MM.1S (cell line): ENCODE measurements around the gene RERE.

Source experiments
- DNase-seq: peaks from one replicate; pipeline ENCODE4 v3.0.0-alpha.2; 2015
- H2AFZ ChIP-seq: fragments of 300-600 bp; sonication (generic); 2 replicates; pipeline ENCODE4 v1.6.0; 2016; ENCODE audit warnings: antibody characterized with exemption, low read length
- H3F3A ChIP-seq: fragments of 300-600 bp; sonication (generic); 2 replicates; pipeline ENCODE4 v1.6.1; 2016; ENCODE audit warnings: mild to moderate bottlenecking, antibody characterized with exemption, low read length, moderate library complexity, mixed read lengths; ENCODE audit not compliant: insufficient read depth
- H3K27ac ChIP-seq: fragments of 300-600 bp; sonication (generic); 2 replicates; pipeline ENCODE4 v1.5.1; 2016; ENCODE audit warnings: mild to moderate bottlenecking, low read length
- H3K27me3 ChIP-seq: fragments of 300-600 bp; sonication (generic); replicated peaks from 2 replicates; pipeline ENCODE4 v1.6.0; 2016; ENCODE audit warnings: low read length; ENCODE audit not compliant: insufficient read depth
- H3K36me3 ChIP-seq: fragments of 300-600 bp; sonication (generic); replicated peaks from 2 replicates; pipeline ENCODE4 v1.6.1; 2016; ENCODE audit warnings: mild to moderate bottlenecking, low read length, mixed read lengths; ENCODE audit not compliant: insufficient read depth
- H3K4me1 ChIP-seq: fragments of 300-600 bp; sonication (generic); 2 replicates; pipeline ENCODE4 v1.6.1; 2016; ENCODE audit warnings: low read length, mixed read lengths
- H3K4me2 ChIP-seq: fragments of 300-600 bp; sonication (generic); 2 replicates; pipeline ENCODE4 v1.6.0; 2016; ENCODE audit warnings: low read depth, low read length
- H3K4me3 ChIP-seq: fragments of 300-600 bp; sonication (generic); 2 replicates; pipeline ENCODE4 v1.5.1; 2016; ENCODE audit warnings: low read length, mixed read lengths
- H3K79me2 ChIP-seq: fragments of 300-600 bp; sonication (generic); 2 replicates; pipeline ENCODE4 v1.6.1; 2016; ENCODE audit warnings: mixed run types, low read length, mixed read lengths
- H3K9ac ChIP-seq: fragments of 300-600 bp; sonication (generic); 2 replicates; pipeline ENCODE4 v1.6.1; 2016; ENCODE audit warnings: low read length, mixed read lengths
- H3K9me2 ChIP-seq: fragments of 300-600 bp; sonication (generic); replicated peaks from 2 replicates; pipeline ENCODE4 v1.6.1; 2016; ENCODE audit warnings: mild to moderate bottlenecking, low read length, mixed read lengths; ENCODE audit not compliant: insufficient read depth
- H3K9me3 ChIP-seq: fragments of 300-600 bp; sonication (generic); replicated peaks from 2 replicates; pipeline ENCODE4 v1.6.1; 2016; ENCODE audit warnings: mild to moderate bottlenecking, low read length, mixed read lengths; ENCODE audit not compliant: insufficient read depth
- H4K20me1 ChIP-seq: fragments of 300-600 bp; sonication (generic); 2 replicates; pipeline ENCODE4 v1.6.1; 2016; ENCODE audit warnings: mild to moderate bottlenecking, low read length, moderate library complexity, mixed read lengths; ENCODE audit not compliant: insufficient read depth
- EZH2 ChIP-seq: fragments of 300-600 bp; sonication (generic); optimal IDR thresholded peaks from 2 replicates; pipeline ENCODE3; 2017; ENCODE audit warnings: low read depth, mild to moderate bottlenecking, antibody characterized with exemption, low read length, mixed read lengths
- EZH2phosphoT487 ChIP-seq: fragments of 300-600 bp; sonication (generic); IDR thresholded peaks from 2 replicates; pipeline ENCODE4 v1.6.1; 2018; ENCODE audit warnings: antibody characterized with exemption, low read length
- TF ChIP-seq, protein P1 (sequence below): fragments of 300-600 bp; sonication (generic); IDR thresholded peaks from 2 replicates; pipeline ENCODE4 v1.5.1; 2016; ENCODE audit warnings: antibody characterized with exemption, low read length, mixed read lengths

The RERE gene

GRCh38 chr1:8376358-8376840 lies 441.0 kb downstream of the RERE start:
- no peak for DNase-seq
- TF ChIP-seq EZH2phosphoT487 (no peak), EZH2 (no peak)
- TF ChIP-seq, protein P1, sequence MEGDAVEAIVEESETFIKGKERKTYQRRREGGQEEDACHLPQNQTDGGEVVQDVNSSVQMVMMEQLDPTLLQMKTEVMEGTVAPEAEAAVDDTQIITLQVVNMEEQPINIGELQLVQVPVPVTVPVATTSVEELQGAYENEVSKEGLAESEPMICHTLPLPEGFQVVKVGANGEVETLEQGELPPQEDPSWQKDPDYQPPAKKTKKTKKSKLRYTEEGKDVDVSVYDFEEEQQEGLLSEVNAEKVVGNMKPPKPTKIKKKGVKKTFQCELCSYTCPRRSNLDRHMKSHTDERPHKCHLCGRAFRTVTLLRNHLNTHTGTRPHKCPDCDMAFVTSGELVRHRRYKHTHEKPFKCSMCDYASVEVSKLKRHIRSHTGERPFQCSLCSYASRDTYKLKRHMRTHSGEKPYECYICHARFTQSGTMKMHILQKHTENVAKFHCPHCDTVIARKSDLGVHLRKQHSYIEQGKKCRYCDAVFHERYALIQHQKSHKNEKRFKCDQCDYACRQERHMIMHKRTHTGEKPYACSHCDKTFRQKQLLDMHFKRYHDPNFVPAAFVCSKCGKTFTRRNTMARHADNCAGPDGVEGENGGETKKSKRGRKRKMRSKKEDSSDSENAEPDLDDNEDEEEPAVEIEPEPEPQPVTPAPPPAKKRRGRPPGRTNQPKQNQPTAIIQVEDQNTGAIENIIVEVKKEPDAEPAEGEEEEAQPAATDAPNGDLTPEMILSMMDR: no peak
- H3K9me2 ChIP-seq: no peaks in the 10 kb centered on the region
- H3K36me3 ChIP-seq: no peaks in the 10 kb centered on the region
- no peak overlapping the region for H3K9ac ChIP-seq
- H3K27ac ChIP-seq: no peak overlapping the region
- peaks cover 6% of the 10 kb centered on the region for H3K79me2 ChIP-seq
- no peaks in the 10 kb centered on the region for H3K9me3 ChIP-seq
- no peaks in the 10 kb centered on the region for H3K27me3 ChIP-seq
- H3K4me2 ChIP-seq: no peak overlapping the region
- no peaks in the 10 kb centered on the region for H4K20me1 ChIP-seq
- H3K4me1 ChIP-seq: no peaks in the 10 kb centered on the region
- H3F3A ChIP-seq: no peaks in the 10 kb centered on the region
- H2AFZ ChIP-seq: no peak overlapping the region
- H3K4me3 ChIP-seq: no peak overlapping the region

DNA sequence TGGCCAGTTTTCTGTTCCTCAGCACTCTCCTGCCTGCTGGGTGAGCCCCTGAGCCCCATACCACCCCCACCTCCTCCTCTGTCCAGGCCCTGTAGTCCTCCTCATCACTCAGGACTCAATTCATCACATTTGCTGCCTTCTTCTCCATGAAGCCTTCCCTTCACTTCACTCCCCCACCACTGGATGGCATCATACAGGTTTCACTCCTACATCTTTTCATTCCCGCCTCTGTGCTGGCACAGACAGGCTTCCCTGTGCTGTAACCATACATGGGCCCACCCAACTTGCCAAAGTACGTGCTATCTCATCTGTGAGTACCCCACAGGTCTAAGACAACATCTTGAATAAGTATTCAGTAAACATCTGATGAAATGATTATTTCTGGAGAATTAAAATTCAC lies 442.6 kb downstream of the RERE start:
- no peak overlapping the region for H3K27ac ChIP-seq
- no peak overlapping the region for H2AFZ ChIP-seq
- no peaks in the 10 kb centered on the region for H3F3A ChIP-seq
- no peaks in the 10 kb centered on the region for H3K27me3 ChIP-seq
- no peaks in the 10 kb centered on the region for H4K20me1 ChIP-seq
- no peaks in the 10 kb centered on the region for H3K4me1 ChIP-seq
- no peaks in the 10 kb centered on the region for H3K9me2 ChIP-seq
- no peak for DNase-seq
- no peaks in the 10 kb centered on the region for H3K79me2 ChIP-seq
- TF ChIP-seq EZH2 (no peak), EZH2phosphoT487 (no peak)
- TF ChIP-seq, protein P1: peak; percentile 41
- no peak overlapping the region for H3K9ac ChIP-seq
- no peaks in the 10 kb centered on the region for H3K36me3 ChIP-seq
- H3K4me3 ChIP-seq: no peak overlapping the region
- no peak overlapping the region for H3K4me2 ChIP-seq
- no peaks in the 10 kb centered on the region for H3K9me3 ChIP-seq

- no peaks in the 10 kb centered on the region for H3K9me3 ChIP-seq
- H3K27me3 ChIP-seq: no peaks in the 10 kb centered on the region
- no peak overlapping the region for H3K4me2 ChIP-seq
- H3K9ac ChIP-seq: no peak overlapping the region
- H3K4me3 ChIP-seq: no peak overlapping the region
- H3F3A ChIP-seq: no peaks in the 10 kb centered on the region
- DNase-seq: no peak
- H3K79me2 ChIP-seq: no peaks in the 10 kb centered on the region
- no peaks in the 10 kb centered on the region for H3K9me2 ChIP-seq
- H2AFZ ChIP-seq: no peak overlapping the region
- TF ChIP-seq EZH2: no peak
- TF ChIP-seq, protein P1: no peak
- TF ChIP-seq EZH2phosphoT487: no peak
- H3K27ac ChIP-seq: no peak overlapping the region
- H3K36me3 ChIP-seq: no peaks in the 10 kb centered on the region
- no peaks in the 10 kb centered on the region for H4K20me1 ChIP-seq
- H3K4me1 ChIP-seq: no peaks in the 10 kb centered on the region
These were observed 443.1 kb downstream of the RERE start for GRCh38 chr1:8374356-8374755.
